Measurements from ENCODE around the gene DNAI1. TPM values are rescaled to one million over a fixed set of nuclear protein-coding genes. Genes with fewer than 3 reads are reported as not detected.

Gene DNAI1
- total and polyA plus RNA-seq, 2 experiments from 2014 or later: 0.57 TPM; not detected in 1

GRCh38 chr9:34558364-34558763 lies 99.8 kb downstream of the DNAI1 start:
- H2AFZ ChIP-seq: no peak overlapping the region
- no peak overlapping the region for H3K4me2 ChIP-seq
- H3K36me3 ChIP-seq (replicated peaks; ENCODE audit: insufficient read depth, low read depth): no peaks in the 10 kb centered on the region
- no peaks in the 10 kb centered on the region for H3K9me3 ChIP-seq (ENCODE audit: low read depth)
- WGBS (ENCODE audit: low lambda C conversion rate, missing lambda C conversion rate): 91% methylated on average over 9 of the region's 9 CpGs
- no peak overlapping the region for H3K27ac ChIP-seq
- no peak overlapping the region for H3K4me3 ChIP-seq
- H3K27me3 ChIP-seq: no peaks in the 10 kb centered on the region
- H3K9me2 ChIP-seq (replicated peaks; ENCODE audit: insufficient read depth): no peaks in the 10 kb centered on the region
- H3K4me1 ChIP-seq (ENCODE audit: insufficient read depth): peaks cover 40% of the 10 kb centered on the region
- no peaks in the 10 kb centered on the region for H3K79me2 ChIP-seq
- DNase-seq (ENCODE audit: low spot score): no peak
- no peaks in the 10 kb centered on the region for H4K20me1 ChIP-seq (ENCODE audit: insufficient read depth, poor library complexity, severe bottlenecking)
- TF ChIP-seq EZH2 (IDR thresholded peaks at IDR 0.05; ENCODE audit: borderline replicate concordance): no peak
- no peak for TF ChIP-seq EZH2phosphoT487 (IDR thresholded peaks at IDR 0.05; ENCODE audit: low read depth, severe bottlenecking, unreplicated experiment)
- TF ChIP-seq CTCF (IDR thresholded peaks at IDR 0.05; ENCODE audit: poor library complexity): no peak

GRCh38 chr9:34558919-34559623 lies 100.5 kb downstream of the DNAI1 start:
- TF ChIP-seq EZH2 (IDR thresholded peaks at IDR 0.05; ENCODE audit: borderline replicate concordance) (no peak), EZH2phosphoT487 (IDR thresholded peaks at IDR 0.05; ENCODE audit: low read depth, severe bottlenecking, unreplicated experiment) (no peak), CTCF (IDR thresholded peaks at IDR 0.05; ENCODE audit: poor library complexity) (no peak)
- H3K4me2 ChIP-seq: peak overlapping the region; percentile 61
- H3K4me3 ChIP-seq: no peak overlapping the region
- H3K27ac ChIP-seq: peak overlapping the region; percentile 73
- no peaks in the 10 kb centered on the region for H3K9me3 ChIP-seq (ENCODE audit: low read depth)
- DNase-seq (ENCODE audit: low spot score): no peak
- H4K20me1 ChIP-seq (ENCODE audit: insufficient read depth, poor library complexity, severe bottlenecking): no peaks in the 10 kb centered on the region
- H3K4me1 ChIP-seq (ENCODE audit: insufficient read depth): peaks cover 33% of the 10 kb centered on the region
- no peaks in the 10 kb centered on the region for H3K79me2 ChIP-seq
- no peaks in the 10 kb centered on the region for H3K27me3 ChIP-seq
- WGBS (ENCODE audit: low lambda C conversion rate, missing lambda C conversion rate): 77% methylated on average over 16 of the region's 17 CpGs
- no peaks in the 10 kb centered on the region for H3K9me2 ChIP-seq (replicated peaks; ENCODE audit: insufficient read depth)
- no peak overlapping the region for H2AFZ ChIP-seq
- H3K36me3 ChIP-seq (replicated peaks; ENCODE audit: insufficient read depth, low read depth): no peaks in the 10 kb centered on the region

- 37% methylated on average over 7 of the region's 21 CpGs for WGBS (ENCODE audit: low lambda C conversion rate, missing lambda C conversion rate)
- Histone ChIP-seq H3K9me2 (replicated peaks; ENCODE audit: insufficient read depth) (no peaks in the 10 kb centered on the region), H3K9me3 (ENCODE audit: low read depth) (no peaks in the 10 kb centered on the region), H3K79me2 (no peaks in the 10 kb centered on the region), H2AFZ (no peak overlapping the region), H3K27me3 (no peaks in the 10 kb centered on the region), H3K36me3 (replicated peaks; ENCODE audit: insufficient read depth, low read depth) (no peaks in the 10 kb centered on the region), H3K27ac (peak overlapping the region; percentile 73), H4K20me1 (ENCODE audit: insufficient read depth, poor library complexity, severe bottlenecking) (no peaks in the 10 kb centered on the region), H3K4me3 (no peak overlapping the region), H3K4me1 (ENCODE audit: insufficient read depth) (peaks cover 25% of the 10 kb centered on the region), H3K4me2 (peak overlapping the region; percentile 61)
- peak; percentile 69 for DNase-seq (ENCODE audit: low spot score)
- TF ChIP-seq EZH2phosphoT487 (IDR thresholded peaks at IDR 0.05; ENCODE audit: low read depth, severe bottlenecking, unreplicated experiment): no peak
- TF ChIP-seq EZH2 (IDR thresholded peaks at IDR 0.05; ENCODE audit: borderline replicate concordance): no peak
- no peak for TF ChIP-seq CTCF (IDR thresholded peaks at IDR 0.05; ENCODE audit: poor library complexity)
Measured at GRCh38 chr9:34559624-34560455, 101.2 kb downstream of the DNAI1 start.

Data from hepatocyte (in vitro differentiated cells).